Stomach (tissue), 9 donors: ENCODE measurements around the gene GIPC2. TPM values are rescaled to one million over a fixed set of nuclear protein-coding genes. Genes with fewer than 3 reads are reported as not detected.
A peak's percentile ranks its signal among the peaks of the same experiment; 100 is the strongest.

Experiments
- DNase-seq, 2 donors: peaks; one replicate each; pipeline versions ENCODE4 v3.0.0 to v3.0.0-alpha.2; 2013 to 2019
- H3K27ac ChIP-seq, 5 donors: fragments of 200-600 bp in 4 of 5; sonication (generic) in 4 of 5; one replicate each; pipeline ENCODE4 v1.5.1; 2013 to 2019; ENCODE audit warnings: mild to moderate bottlenecking in 1 of 5, moderate library complexity in 1 of 5
- H3K27me3 ChIP-seq, 3 donors: fragments of 200-600 bp; sonication (generic); one replicate each; pipeline ENCODE4 v1.5.1; 2017 to 2019; ENCODE audit warnings: mixed run types in 1 of 3
- H3K36me3 ChIP-seq, 4 donors: fragments of 200-600 bp; sonication (generic); 1 replicate in 3 of 4; 2 replicates in 1 of 4; pipeline ENCODE4 v1.5.1; 2016 to 2019
- H3K4me1 ChIP-seq, 4 donors: fragments of 200-600 bp; sonication (generic); one replicate each; pipeline ENCODE4 v1.5.1; 2016 to 2019
- H3K4me3 ChIP-seq, 4 donors: fragments of 200-600 bp; sonication (generic) in 3 of 4; one replicate each; pipeline ENCODE4 v1.5.1; 2016 to 2019; ENCODE audit warnings: mild to moderate bottlenecking in 1 of 4
- H3K9me3 ChIP-seq, 4 donors: fragments of 200-600 bp; sonication (generic); one replicate each; pipeline ENCODE4 v1.5.1; 2016 to 2019
- EP300 ChIP-seq: sonication (generic); formaldehyde crosslinking; IDR thresholded peaks from one replicate; pipeline ENCODE4 v1.6.1; 2017; ENCODE audit warnings: antibody characterized with exemption
- POLR2A ChIP-seq, 4 donors: fragments of 450-650 bp; IDR thresholded peaks; one replicate each; pipeline ENCODE4 v1.6.1; 2016; ENCODE audit warnings: antibody characterized with exemption in 4 of 4, control low read depth in 2 of 4, mild to moderate bottlenecking in 1 of 4, moderate library complexity in 1 of 4
- POLR2AphosphoS5 ChIP-seq, 3 donors: sonication (generic); formaldehyde crosslinking; IDR thresholded peaks; one replicate each; pipeline ENCODE4 v1.6.1; 2016; ENCODE audit warnings: antibody characterized with exemption in 3 of 3
- WGBS, 5 donors: extraction: QIAGEN DNeasy Blood & Tissue Kit in 3 of 5; methylation state at CpG; one replicate each; pipeline versions ENCODE4 v1.1.5 to v1.1.7; 2013 to 2018; 5-methylcytosine and 5-hydroxymethylcytosine counted together
- intact Hi-C: fragments of 100-400 bp; cut with DNase I; formaldehyde crosslinking; loops from one replicate; pipeline ENCODE4 v1.15.1; 2023; ENCODE audit warnings: low total_unique reads
- polyA plus RNA-seq, 3 donors: library from polyadenylated mRNA; stranded (reverse); fragments of 200-250 nt; gene quantifications; one replicate each; pipeline ENCODE4 v1.2.3, GENCODE V29; 2013
- total RNA-seq, 5 donors: library from RNA; depleted of rRNA; stranded (reverse); fragments of >200 nt; gene quantifications; one replicate each; pipeline versions ENCODE4 v1.1.0 to v1.2.3, GENCODE V29; 2014 to 2016
- TF ChIP-seq, protein P1 (sequence below), 7 experiments: fragments of 450-650 bp in 4 of 7; fragments of 200-600 bp in 3 of 7; sonication (generic) in 3 of 7; IDR thresholded peaks; one replicate each; pipeline ENCODE4 v1.5.1; 2016 to 2019; ENCODE audit warnings: antibody characterized with exemption in 7 of 7, control low read depth in 2 of 7, mild to moderate bottlenecking in 1 of 7
- donor health status: healthy with polysubstance abuse.
- donor health status: Bipolar disorder and iron deficiency.
- donor health status: healthy.

GIPC2 gene
- total and polyA plus RNA-seq, 8 donors, result 2.3 to 23.8 (median 5.2) TPM

- no peak overlapping the region for H3K4me3 ChIP-seq
- WGBS, 5 donors, result 77 to 92% (median 85%) methylated on average over 3 of the region's 3 CpGs
- TF ChIP-seq EP300, result no peak
- TF ChIP-seq POLR2A (IDR thresholded peaks at IDR 0.05), result no peak
- TF ChIP-seq, protein P1, sequence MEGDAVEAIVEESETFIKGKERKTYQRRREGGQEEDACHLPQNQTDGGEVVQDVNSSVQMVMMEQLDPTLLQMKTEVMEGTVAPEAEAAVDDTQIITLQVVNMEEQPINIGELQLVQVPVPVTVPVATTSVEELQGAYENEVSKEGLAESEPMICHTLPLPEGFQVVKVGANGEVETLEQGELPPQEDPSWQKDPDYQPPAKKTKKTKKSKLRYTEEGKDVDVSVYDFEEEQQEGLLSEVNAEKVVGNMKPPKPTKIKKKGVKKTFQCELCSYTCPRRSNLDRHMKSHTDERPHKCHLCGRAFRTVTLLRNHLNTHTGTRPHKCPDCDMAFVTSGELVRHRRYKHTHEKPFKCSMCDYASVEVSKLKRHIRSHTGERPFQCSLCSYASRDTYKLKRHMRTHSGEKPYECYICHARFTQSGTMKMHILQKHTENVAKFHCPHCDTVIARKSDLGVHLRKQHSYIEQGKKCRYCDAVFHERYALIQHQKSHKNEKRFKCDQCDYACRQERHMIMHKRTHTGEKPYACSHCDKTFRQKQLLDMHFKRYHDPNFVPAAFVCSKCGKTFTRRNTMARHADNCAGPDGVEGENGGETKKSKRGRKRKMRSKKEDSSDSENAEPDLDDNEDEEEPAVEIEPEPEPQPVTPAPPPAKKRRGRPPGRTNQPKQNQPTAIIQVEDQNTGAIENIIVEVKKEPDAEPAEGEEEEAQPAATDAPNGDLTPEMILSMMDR (IDR thresholded peaks at IDR 0.05), result no peak
- TF ChIP-seq POLR2AphosphoS5 (IDR thresholded peaks at IDR 0.05), result no peak
- H3K4me1 ChIP-seq, result peaks cover 0 to 8% (median 3%) of the 10 kb centered on the region in 4 donors
- DNase-seq, result no peak
- intact Hi-C loops, result no loop called here
- no peaks in the 10 kb centered on the region for H3K36me3 ChIP-seq
- no peaks in the 10 kb centered on the region for H3K9me3 ChIP-seq
- no peak overlapping the region for H3K27ac ChIP-seq
- H3K27me3 ChIP-seq, result no peaks in the 10 kb centered on the region
Observed at GRCh38 chr1:78033797-78034172, 12.0 kb upstream of the GIPC2 start.

DNA sequence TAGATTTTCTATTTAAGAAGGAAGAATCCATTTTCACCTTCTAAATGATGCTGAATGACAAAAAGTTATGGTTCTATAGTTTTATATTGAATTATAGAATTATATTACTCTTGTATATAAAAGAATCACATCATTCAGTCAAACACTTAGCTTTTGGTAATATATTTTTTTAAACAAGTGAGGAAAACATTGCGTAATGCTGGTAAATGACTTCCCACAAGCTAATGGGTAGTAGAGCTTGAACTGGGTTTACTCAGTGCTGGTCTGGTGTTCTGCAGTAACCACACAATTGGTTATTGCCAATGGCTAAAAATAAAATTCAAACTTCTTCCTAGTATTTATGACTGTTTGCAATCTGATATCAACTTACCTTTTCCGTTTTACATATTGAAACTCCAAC lies 10.6 kb upstream of the GIPC2 start:
- Histone ChIP-seq H3K36me3 (no peaks in the 10 kb centered on the region), H3K27me3 (no peaks in the 10 kb centered on the region), H3K4me3 (no peak overlapping the region), H3K27ac (no peak overlapping the region), H3K4me1 (peaks cover 0 to 8% (median 3%) of the 10 kb centered on the region in 4 donors), H3K9me3 (no peaks in the 10 kb centered on the region)
- TF ChIP-seq EP300 (no peak), POLR2A (IDR thresholded peaks at IDR 0.05) (no peak), POLR2AphosphoS5 (IDR thresholded peaks at IDR 0.05) (no peak)
- TF ChIP-seq, protein P1 (IDR thresholded peaks at IDR 0.05), result no peak
- intact Hi-C loops, result no loop called here
- WGBS, 5 donors, result 67 to 84% (median 77%) methylated on average over 2 of the region's 2 CpGs
- no peak for DNase-seq

- 76 to 95% (median 78%) methylated on average over 5 of the region's 5 CpGs for WGBS, 5 donors
- intact Hi-C loops, result no loop called here
- Histone ChIP-seq H3K27ac (no peak overlapping the region), H3K4me3 (no peak overlapping the region), H3K4me1 (peaks cover 0 to 8% (median 3%) of the 10 kb centered on the region in 4 donors), H3K9me3 (no peaks in the 10 kb centered on the region), H3K27me3 (no peaks in the 10 kb centered on the region), H3K36me3 (no peaks in the 10 kb centered on the region)
- TF ChIP-seq, protein P1 (IDR thresholded peaks at IDR 0.05), result no peak
- TF ChIP-seq EP300, result no peak
- TF ChIP-seq POLR2A (IDR thresholded peaks at IDR 0.05), result no peak
- no peak for TF ChIP-seq POLR2AphosphoS5 (IDR thresholded peaks at IDR 0.05)
- DNase-seq, result no peak
Observed at GRCh38 chr1:78036450-78036849, 9.3 kb upstream of the GIPC2 start.

GRCh38 chr1:78038071-78038470 lies 7.7 kb upstream of the GIPC2 start:
- Histone ChIP-seq H3K27ac (no peak overlapping the region), H3K27me3 (no peaks in the 10 kb centered on the region), H3K36me3 (no peaks in the 10 kb centered on the region), H3K4me3 (no peak overlapping the region), H3K9me3 (no peaks in the 10 kb centered on the region), H3K4me1 (peaks cover 0 to 8% (median 3%) of the 10 kb centered on the region in 4 donors)
- TF ChIP-seq POLR2A (IDR thresholded peaks at IDR 0.05) (no peak), EP300 (no peak), POLR2AphosphoS5 (IDR thresholded peaks at IDR 0.05) (no peak)
- TF ChIP-seq, protein P1 (IDR thresholded peaks at IDR 0.05), result no peak
- WGBS, 5 donors, result 60 to 76% (median 61%) methylated on average over 2 of the region's 2 CpGs
- intact Hi-C loops, result no loop called here
- DNase-seq, result peak in 1 of 2 donors; percentile 26
